Brain microvascular endothelial cell (primary cell): Measurements from ENCODE around the gene B4GALNT3.

Source experiments
- DNase-seq: peaks from one replicate; pipeline ENCODE4 v3.0.0-alpha.2; 2020
- H3K27ac ChIP-seq: fragments of 250-450 bp; sonication (Bioruptor Pico); 2 replicates; pipeline ENCODE4 v1.5.1; 2020; ENCODE audit warnings: mild to moderate bottlenecking, moderate library complexity
- H3K27me3 ChIP-seq: fragments of 250-450 bp; sonication (Bioruptor Pico); replicated peaks from 2 replicates; pipeline ENCODE4 v1.5.1; 2020; ENCODE audit warnings: mild to moderate bottlenecking
- H3K36me3 ChIP-seq: fragments of 250-450 bp; sonication (Bioruptor Pico); replicated peaks from 2 replicates; pipeline ENCODE4 v1.5.1; 2020; ENCODE audit warnings: mild to moderate bottlenecking
- H3K4me3 ChIP-seq: 2 replicates; pipeline ENCODE4 v1.5.1; 2011; ENCODE audit warnings: low read depth, mild to moderate bottlenecking, control low read depth, low read length, moderate library complexity
- in situ Hi-C: cut with HindIII; loops from 2 replicates; pipeline ENCODE4 v1.10.0; 2017; ENCODE audit warnings: low sequenced_read_pairs, low pct_ligation_motif_present
- TF ChIP-seq, protein P1 (sequence below): IDR thresholded peaks from 2 replicates; pipeline ENCODE4 v1.5.1; 2011; ENCODE audit warnings: low read depth, mild to moderate bottlenecking, moderate library complexity, low read length, control low read depth, inconsistent platforms; ENCODE audit errors: missing control alignments

B4GALNT3 gene

DNA sequence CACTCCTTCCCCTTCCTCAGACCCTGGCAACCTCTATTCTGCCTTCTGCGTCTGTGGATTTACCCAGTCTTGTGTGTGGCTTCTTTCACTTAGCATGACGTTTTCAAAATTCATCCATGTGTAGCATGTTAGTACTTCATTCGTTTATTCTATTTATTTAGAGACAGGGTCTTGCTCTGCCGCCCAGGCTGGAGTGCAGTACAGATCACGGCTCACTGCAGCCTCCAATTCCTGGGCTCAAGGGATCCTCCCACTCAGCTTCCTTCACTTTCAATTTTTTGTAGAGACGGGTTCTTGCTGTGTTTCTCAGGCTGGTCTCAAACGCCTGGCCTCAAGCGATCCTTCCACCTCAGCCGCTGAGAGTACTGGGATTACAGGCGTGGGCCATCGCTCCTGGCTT, 37.0 kb downstream of the B4GALNT3 start:
- H3K4me3 ChIP-seq = no peak overlapping the region
- in situ Hi-C loops = no loop called here
- H3K27ac ChIP-seq = no peak overlapping the region
- DNase-seq = no peak
- TF ChIP-seq, protein P1, sequence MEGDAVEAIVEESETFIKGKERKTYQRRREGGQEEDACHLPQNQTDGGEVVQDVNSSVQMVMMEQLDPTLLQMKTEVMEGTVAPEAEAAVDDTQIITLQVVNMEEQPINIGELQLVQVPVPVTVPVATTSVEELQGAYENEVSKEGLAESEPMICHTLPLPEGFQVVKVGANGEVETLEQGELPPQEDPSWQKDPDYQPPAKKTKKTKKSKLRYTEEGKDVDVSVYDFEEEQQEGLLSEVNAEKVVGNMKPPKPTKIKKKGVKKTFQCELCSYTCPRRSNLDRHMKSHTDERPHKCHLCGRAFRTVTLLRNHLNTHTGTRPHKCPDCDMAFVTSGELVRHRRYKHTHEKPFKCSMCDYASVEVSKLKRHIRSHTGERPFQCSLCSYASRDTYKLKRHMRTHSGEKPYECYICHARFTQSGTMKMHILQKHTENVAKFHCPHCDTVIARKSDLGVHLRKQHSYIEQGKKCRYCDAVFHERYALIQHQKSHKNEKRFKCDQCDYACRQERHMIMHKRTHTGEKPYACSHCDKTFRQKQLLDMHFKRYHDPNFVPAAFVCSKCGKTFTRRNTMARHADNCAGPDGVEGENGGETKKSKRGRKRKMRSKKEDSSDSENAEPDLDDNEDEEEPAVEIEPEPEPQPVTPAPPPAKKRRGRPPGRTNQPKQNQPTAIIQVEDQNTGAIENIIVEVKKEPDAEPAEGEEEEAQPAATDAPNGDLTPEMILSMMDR = no peak
- H3K36me3 ChIP-seq = no peaks in the 10 kb centered on the region
- peaks cover 4% of the 10 kb centered on the region for H3K27me3 ChIP-seq

DNA sequence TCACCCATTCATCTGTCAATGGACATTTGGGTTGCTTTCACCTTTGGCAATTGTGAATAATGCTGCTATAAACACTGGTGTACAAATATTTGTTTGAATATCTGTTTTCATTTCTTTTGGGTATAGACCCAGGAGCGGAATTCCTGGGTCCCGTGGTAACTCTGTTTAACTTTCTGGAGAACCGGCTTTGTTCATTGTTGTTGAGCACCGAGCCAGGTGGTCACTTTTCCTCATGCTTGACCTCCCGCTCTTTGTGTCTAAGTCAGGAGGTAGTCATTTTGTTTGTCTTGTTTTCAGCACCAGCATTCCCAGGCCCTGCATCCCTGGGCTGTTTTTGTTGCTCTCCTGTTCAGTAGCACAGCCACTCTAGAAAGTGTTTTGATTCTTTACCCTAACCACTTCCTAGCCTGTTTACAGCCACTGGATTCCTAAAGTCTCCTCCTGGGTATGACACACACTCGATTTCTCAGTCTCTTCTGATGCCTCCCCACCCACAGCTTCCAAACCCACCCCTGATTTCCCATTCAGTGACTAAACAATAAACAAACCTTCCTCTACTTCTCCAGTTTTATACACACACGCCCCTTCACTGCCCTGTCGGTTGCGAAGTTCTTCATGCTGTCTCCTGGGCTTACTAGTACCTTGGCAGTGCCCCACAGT, 37.9 kb downstream of the B4GALNT3 start:
- Histone ChIP-seq H3K4me3 (no peak overlapping the region), H3K27ac (no peak overlapping the region), H3K36me3 (no peaks in the 10 kb centered on the region), H3K27me3 (peaks cover 4% of the 10 kb centered on the region)
- no peak for DNase-seq
- TF ChIP-seq, protein P1 = no peak
- in situ Hi-C loops = no loop called here

DNA sequence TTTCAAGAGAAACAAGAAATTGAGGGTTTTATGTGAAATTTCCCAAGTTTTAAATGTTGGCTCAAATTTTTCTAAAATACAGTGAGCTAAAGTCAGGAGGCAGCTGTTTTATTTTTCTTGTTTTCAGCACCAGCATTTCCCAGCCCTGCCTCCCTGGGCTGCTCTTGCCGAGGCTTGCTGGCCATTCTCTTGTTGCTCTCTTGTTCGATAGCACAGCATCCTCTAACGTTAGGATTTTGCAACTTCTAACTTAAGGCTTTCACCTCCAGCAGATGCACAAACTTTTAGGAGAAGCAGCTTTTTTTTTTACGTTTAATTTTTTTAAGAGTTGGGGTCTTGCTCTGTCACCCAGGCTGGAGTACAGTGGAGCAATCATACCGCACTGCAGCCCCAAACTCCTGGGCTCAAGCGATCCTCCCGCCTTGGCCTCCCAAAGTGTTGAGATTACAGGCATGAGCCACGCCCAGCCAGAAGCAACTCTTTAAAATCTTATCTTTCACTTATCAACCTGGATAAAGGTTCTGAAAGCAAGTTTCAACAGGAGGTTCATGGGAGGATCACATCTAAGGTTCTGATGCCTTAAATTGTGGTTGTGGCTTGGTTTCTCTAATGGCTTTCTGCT, 40.2 kb downstream of the B4GALNT3 start:
- in situ Hi-C loops = no loop called here
- TF ChIP-seq, protein P1 = no peak
- no peak for DNase-seq
- Histone ChIP-seq H3K36me3 (no peaks in the 10 kb centered on the region), H3K27ac (no peak overlapping the region), H3K4me3 (no peak overlapping the region), H3K27me3 (peaks cover 5% of the 10 kb centered on the region)

DNA sequence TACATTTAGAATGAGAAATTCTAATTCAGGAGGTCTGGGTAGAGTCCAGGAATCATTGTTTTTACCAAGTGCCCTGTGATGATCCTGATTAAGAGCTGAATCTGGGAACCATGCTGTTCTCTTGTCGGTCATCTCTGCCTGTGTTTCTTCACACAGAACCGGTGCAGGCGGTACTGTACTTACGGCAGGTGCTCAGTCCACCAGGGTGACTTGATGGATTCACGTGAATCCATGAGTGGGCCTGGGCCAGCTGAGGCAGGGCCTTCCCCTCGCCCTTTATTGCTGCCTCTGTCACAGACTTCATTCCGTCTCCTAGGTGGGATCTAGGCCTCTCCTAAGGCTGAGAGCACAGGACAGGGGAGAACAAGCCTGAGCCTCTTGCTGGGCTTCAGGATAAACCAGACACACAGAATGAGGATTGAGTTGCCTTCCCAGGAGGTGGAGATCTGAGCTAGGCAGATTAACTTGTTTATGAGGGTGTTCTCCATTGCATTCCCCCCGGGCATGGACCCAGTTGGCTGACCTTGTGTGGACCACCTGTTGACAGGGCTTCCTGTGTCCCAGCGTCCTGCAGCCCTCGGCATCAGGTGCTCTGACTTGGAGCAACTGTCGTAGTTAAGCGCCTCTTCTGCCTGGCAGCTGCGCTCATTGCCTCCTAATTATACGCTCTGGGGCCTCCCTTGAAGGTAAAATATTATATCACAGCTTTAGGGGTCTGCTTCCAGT, 42.1 kb downstream of the B4GALNT3 start:
- DNase-seq = no peak
- Histone ChIP-seq H3K27ac (no peak overlapping the region), H3K27me3 (peaks cover 3% of the 10 kb centered on the region), H3K36me3 (no peaks in the 10 kb centered on the region), H3K4me3 (no peak overlapping the region)
- TF ChIP-seq, protein P1 = no peak
- in situ Hi-C loops = no loop called here

DNA sequence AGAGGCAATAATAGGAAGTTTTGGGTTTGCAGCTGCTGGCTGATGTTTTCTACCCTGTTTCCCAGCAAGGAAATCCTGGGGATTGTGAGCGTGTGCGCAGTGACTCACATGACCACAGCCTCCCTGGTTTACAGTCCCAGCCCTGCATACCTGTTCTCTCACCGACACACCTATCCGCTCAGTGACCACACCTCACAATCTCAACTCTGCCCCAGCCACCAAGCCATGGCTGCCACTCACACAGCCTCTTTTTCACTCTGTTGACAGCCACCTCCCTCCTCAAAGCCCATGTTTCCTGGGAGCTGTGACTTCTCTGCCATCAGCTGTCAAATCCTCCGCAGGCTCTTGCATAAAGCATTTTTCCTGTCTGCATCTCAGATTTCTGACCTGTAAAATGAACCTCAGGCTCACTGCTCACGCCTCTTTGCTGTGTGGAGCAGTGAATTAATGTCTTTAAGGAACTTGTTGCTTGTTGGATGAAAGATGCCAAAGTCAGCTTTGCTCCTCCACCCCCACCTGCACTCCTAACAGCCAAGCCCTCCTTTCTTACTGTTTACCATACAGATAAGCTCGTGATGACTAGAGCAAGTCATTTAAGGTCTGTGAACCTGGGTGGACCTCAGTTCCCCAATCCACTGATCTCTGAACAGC, 43.5 kb downstream of the B4GALNT3 start:
- DNase-seq = no peak
- Histone ChIP-seq H3K36me3 (no peaks in the 10 kb centered on the region), H3K27ac (no peak overlapping the region), H3K4me3 (no peak overlapping the region), H3K27me3 (peaks cover 3% of the 10 kb centered on the region)
- in situ Hi-C loops = no loop called here
- TF ChIP-seq, protein P1 = no peak
